Transverse colon (tissue), 4 donors: Measurements from ENCODE around the gene ETS2. TPM values are rescaled to one million over a fixed set of nuclear protein-coding genes. Genes with fewer than 3 reads are reported as not detected.
A peak's percentile ranks its signal among the peaks of the same experiment; 100 is the strongest.

ENCODE experiments used
- DNase-seq: peaks from one replicate; pipeline ENCODE4 v3.0.0-alpha.2; 2019
- H3K27ac ChIP-seq, 4 donors: fragments of 200-600 bp; sonication (generic); 2 replicates each; pipeline ENCODE4 v1.5.1; 2016 to 2018; ENCODE audit warnings: inconsistent platforms in 4 of 4
- H3K27me3 ChIP-seq: fragments of 200-600 bp; sonication (generic); 2 replicates; pipeline ENCODE4 v1.5.1; 2017; ENCODE audit warnings: inconsistent platforms
- H3K36me3 ChIP-seq, 4 donors: fragments of 200-600 bp; sonication (generic); 2 replicates each; pipeline ENCODE4 v1.5.1; 2017 to 2019; ENCODE audit warnings: inconsistent platforms in 4 of 4
- H3K4me1 ChIP-seq, 4 donors: fragments of 200-600 bp; sonication (generic); 2 replicates each; pipeline ENCODE4 v1.5.1; 2017 to 2020; ENCODE audit warnings: inconsistent platforms in 4 of 4
- H3K4me3 ChIP-seq, 4 donors: fragments of 200-600 bp; sonication (generic); 1 replicate in 1 of 4; 2 replicates in 3 of 4; pipeline versions ENCODE4 v1.5.1 to v1.6.1; 2017 to 2019; ENCODE audit warnings: inconsistent platforms in 4 of 4
- H3K9me3 ChIP-seq, 2 donors: fragments of 200-600 bp; sonication (generic); 2 replicates each; pipeline ENCODE4 v1.5.1; 2017 to 2019; ENCODE audit warnings: inconsistent platforms in 2 of 2
- EP300 ChIP-seq: sonication (generic); formaldehyde crosslinking; IDR thresholded peaks from one replicate; pipeline ENCODE4 v1.6.1; 2017; ENCODE audit warnings: antibody characterized with exemption, low read depth
- POLR2A ChIP-seq: fragments of 450-650 bp; IDR thresholded peaks from one replicate; pipeline ENCODE4 v1.6.1; 2016; ENCODE audit warnings: antibody characterized with exemption, mild to moderate bottlenecking, moderate library complexity
- POLR2AphosphoS5 ChIP-seq, 3 donors: sonication (generic); formaldehyde crosslinking; IDR thresholded peaks; one replicate each; pipeline ENCODE4 v1.6.1; 2016; ENCODE audit warnings: antibody characterized with exemption in 3 of 3
- WGBS, 2 donors: methylation state at CpG; one replicate each; pipeline ENCODE4 v1.1.5; 2018; ENCODE audit warnings: low coverage in 1 of 2; 5-methylcytosine and 5-hydroxymethylcytosine counted together
- in situ Hi-C, 4 donors: fragments of 200-750 bp; cut with MboI; loops; one replicate each; pipeline versions ENCODE4 v1.15.0 to v1.15.1; 2017; ENCODE audit warnings: low sequenced_read_pairs in 3 of 4, low pct_ligation_motif_present in 1 of 4, low pct_unique_long_range_greater_than_20kb in 1 of 4
- intact Hi-C: fragments of 100-400 bp; cut with DNase I; formaldehyde crosslinking; loops from one replicate; pipeline ENCODE4 v1.15.1; 2023; ENCODE audit warnings: low total_unique reads
- total RNA-seq, 4 donors: library from RNA; depleted of rRNA; stranded (reverse); fragments of >200 nt; gene quantifications; one replicate each; pipeline ENCODE4 v1.1.0, GENCODE V29; 2016
- TF ChIP-seq, protein P1 (sequence below), 5 experiments: fragments of 200-600 bp in 3 of 5; fragments of 450-650 bp in 2 of 5; sonication (generic) in 3 of 5; IDR thresholded peaks; 1 replicate in 2 of 5; 2 replicates in 3 of 5; pipeline ENCODE4 v1.5.1; 2016 to 2017; ENCODE audit warnings: antibody characterized with exemption in 5 of 5, inconsistent platforms in 3 of 5, mild to moderate bottlenecking in 2 of 5, moderate library complexity in 1 of 5

The ETS2 gene
- total RNA-seq, 4 donors from 2014 or later: 55.1 to 174 (median 127) TPM

DNA sequence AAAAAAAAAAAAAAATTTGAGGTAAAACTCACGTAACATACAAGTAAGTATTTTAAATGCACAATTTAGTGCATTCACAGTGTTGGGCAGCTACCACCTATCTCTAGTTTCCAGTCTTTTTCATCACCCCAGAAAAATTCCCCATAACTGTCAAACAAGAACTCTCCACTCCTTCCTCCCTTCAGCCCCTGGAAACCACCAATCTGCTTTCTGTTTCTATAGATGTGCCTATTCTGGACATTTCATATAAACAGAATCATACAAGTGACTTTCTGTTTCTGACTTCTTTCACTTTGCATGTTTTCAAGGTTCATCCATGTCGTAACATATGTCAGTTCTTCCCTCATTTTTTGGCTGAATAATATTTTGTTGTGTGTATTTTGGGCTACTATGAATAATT is 24.9 kb upstream of the ETS2 start:
- WGBS, 2 donors: 67 to 82% methylated on average over 2 of the region's 2 CpGs
- Histone ChIP-seq H3K9me3 (peaks cover 0 to 8% of the 10 kb centered on the region in 2 donors), H3K27ac (no peak overlapping the region), H3K27me3 (no peaks in the 10 kb centered on the region), H3K4me1 (peaks cover 0 to under 1% (median 0%) of the 10 kb centered on the region in 4 donors), H3K36me3 (no peaks in the 10 kb centered on the region), H3K4me3 (no peak overlapping the region)
- TF ChIP-seq EP300 (no peak), POLR2AphosphoS5 (IDR thresholded peaks at IDR 0.05) (no peak), POLR2A (no peak)
- TF ChIP-seq, protein P1, sequence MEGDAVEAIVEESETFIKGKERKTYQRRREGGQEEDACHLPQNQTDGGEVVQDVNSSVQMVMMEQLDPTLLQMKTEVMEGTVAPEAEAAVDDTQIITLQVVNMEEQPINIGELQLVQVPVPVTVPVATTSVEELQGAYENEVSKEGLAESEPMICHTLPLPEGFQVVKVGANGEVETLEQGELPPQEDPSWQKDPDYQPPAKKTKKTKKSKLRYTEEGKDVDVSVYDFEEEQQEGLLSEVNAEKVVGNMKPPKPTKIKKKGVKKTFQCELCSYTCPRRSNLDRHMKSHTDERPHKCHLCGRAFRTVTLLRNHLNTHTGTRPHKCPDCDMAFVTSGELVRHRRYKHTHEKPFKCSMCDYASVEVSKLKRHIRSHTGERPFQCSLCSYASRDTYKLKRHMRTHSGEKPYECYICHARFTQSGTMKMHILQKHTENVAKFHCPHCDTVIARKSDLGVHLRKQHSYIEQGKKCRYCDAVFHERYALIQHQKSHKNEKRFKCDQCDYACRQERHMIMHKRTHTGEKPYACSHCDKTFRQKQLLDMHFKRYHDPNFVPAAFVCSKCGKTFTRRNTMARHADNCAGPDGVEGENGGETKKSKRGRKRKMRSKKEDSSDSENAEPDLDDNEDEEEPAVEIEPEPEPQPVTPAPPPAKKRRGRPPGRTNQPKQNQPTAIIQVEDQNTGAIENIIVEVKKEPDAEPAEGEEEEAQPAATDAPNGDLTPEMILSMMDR (IDR thresholded peaks at IDR 0.05): no peak
- in situ Hi-C loops (no loop called here), intact Hi-C loops (no loop called here)
- no peak for DNase-seq

DNA sequence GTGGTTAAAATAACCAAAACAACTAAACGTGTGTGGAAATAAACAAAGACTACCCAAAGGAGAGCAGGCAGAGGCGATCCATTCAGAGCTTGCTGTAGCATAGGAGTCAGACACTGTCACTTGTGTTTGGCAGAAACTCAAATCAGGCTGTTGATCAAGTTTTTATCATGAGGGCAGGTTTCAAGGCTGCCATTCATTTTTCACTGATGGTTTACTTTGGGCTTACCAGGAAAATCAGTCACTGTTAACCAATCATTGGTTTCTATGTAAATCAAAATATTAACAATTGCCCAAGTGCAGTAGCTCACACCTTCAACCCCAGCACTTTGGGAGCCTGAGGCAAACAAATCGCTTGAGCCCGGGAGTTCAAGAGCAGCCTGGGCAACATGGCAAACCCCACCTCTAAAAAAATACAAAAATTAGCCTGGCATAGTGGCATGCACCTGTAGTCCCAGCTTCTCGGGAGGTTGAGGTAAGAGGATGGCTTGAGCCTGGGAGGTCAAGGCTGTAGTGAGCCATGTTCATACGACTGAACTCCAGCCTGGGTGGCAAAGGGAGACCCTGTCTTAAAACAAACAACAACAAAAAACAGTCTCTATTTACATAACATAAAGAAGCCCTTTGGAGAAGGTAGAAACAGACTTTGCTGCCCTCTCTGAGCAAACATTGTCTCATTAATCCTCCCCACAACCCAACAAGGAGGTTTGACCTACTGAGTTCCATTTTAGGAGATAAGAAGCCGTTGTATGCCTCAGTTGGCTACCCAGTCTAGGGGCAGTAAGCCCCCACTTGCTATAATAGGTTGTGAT is 21.1 kb upstream of the ETS2 start:
- DNase-seq: no peak
- H3K27me3 ChIP-seq: no peaks in the 10 kb centered on the region
- H3K27ac ChIP-seq: no peak overlapping the region
- H3K4me3 ChIP-seq: no peak overlapping the region
- H3K9me3 ChIP-seq: peaks cover 0 to 5% of the 10 kb centered on the region in 2 donors
- no peaks in the 10 kb centered on the region for H3K36me3 ChIP-seq
- intact Hi-C loops (no loop called here), in situ Hi-C loops (no loop called here)
- 73 to 77% methylated on average over 4 to 7 of the region's 7 CpGs for WGBS, 2 donors
- peaks cover 6 to 37% (median 24%) of the 10 kb centered on the region in 4 donors for H3K4me1 ChIP-seq
- TF ChIP-seq EP300 (no peak), POLR2A (no peak), POLR2AphosphoS5 (IDR thresholded peaks at IDR 0.05) (no peak)
- TF ChIP-seq, protein P1 (IDR thresholded peaks at IDR 0.05): no peak

DNA sequence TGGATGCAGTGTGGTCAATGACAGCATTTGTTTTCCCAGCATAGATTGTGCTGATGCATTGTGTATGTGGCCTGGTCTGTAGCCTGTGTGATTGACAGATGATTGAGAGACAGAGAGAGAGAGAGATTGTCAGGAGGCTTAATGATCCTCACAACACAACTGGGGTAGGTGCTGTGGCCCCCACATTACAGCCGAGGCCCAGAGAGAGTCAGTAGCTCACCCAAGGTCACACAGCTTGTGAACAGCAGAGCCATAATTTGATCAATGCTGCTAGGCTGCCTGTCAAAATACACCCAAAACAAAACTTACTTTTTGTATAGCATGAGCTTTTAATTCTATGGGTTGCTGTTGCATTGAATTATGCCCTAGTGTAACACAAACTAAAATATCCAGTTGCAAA is 20.2 kb upstream of the ETS2 start:
- in situ Hi-C loops (no loop called here), intact Hi-C loops (no loop called here)
- H3K9me3 ChIP-seq: peaks cover 0 to 5% of the 10 kb centered on the region in 2 donors
- H3K27me3 ChIP-seq: no peaks in the 10 kb centered on the region
- H3K36me3 ChIP-seq: no peaks in the 10 kb centered on the region
- TF ChIP-seq, protein P1 (IDR thresholded peaks at IDR 0.05): no peak
- TF ChIP-seq EP300: no peak
- no peak for TF ChIP-seq POLR2A
- no peak for TF ChIP-seq POLR2AphosphoS5 (IDR thresholded peaks at IDR 0.05)
- WGBS, 2 donors: 93% methylated on average over 1 of the region's 1 CpG; no CpG with 5 or more reads in 1 of the 2 donors
- no peak overlapping the region for H3K4me3 ChIP-seq
- H3K4me1 ChIP-seq: peaks cover 7 to 41% (median 29%) of the 10 kb centered on the region in 4 donors
- no peak for DNase-seq
- no peak overlapping the region for H3K27ac ChIP-seq

DNA sequence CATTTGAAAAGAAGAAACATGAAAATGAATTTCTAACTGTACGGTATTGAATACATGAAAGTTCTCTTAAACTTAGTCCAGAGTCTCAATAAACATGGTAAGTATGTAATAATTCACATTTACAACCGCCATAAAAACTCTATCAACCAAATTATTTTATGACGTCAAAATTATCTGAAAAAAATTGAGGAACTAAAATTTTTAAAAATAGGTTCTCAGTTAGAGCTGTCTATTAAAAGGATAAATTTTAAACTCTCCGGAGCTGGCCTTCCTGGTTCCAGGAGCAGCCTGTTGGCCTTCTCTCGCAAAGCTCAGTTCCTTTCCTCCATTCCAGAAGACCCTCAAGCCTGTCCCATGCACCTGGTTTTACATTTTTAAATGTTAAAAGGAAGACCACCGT is 18.7 kb upstream of the ETS2 start:
- in situ Hi-C loops: no loop called here
- H3K36me3 ChIP-seq: no peaks in the 10 kb centered on the region
- peaks cover 0 to 5% of the 10 kb centered on the region in 2 donors for H3K9me3 ChIP-seq
- peak overlapping the region; percentile 72 to 87 (median 84) for H3K27ac ChIP-seq
- H3K4me1 ChIP-seq: peaks cover 7 to 52% (median 37%) of the 10 kb centered on the region in 4 donors
- no peak for TF ChIP-seq EP300
- TF ChIP-seq POLR2AphosphoS5 (IDR thresholded peaks at IDR 0.05): no peak
- TF ChIP-seq POLR2A: no peak
- TF ChIP-seq, protein P1 (IDR thresholded peaks at IDR 0.05): no peak
- intact Hi-C loops: no loop called here
- peak overlapping the region in 1 of 4 donors; percentile 2 for H3K4me3 ChIP-seq
- H3K27me3 ChIP-seq: no peaks in the 10 kb centered on the region
- WGBS, 2 donors: 31 to 33% methylated on average over 6 of the region's 6 CpGs
- DNase-seq: no peak
